Right lobe of liver (tissue), 4 donors: ENCODE measurements around the gene PLCB1.

ENCODE experiments used
- CTCF ChIP-seq, 4 donors: fragments of 200-600 bp in 3 of 4; fragments of 450-650 bp in 1 of 4; IDR thresholded peaks; one replicate each; pipeline versions ENCODE4 v1.5.1 to v1.8.0; 2016 to 2022; ENCODE audit warnings: antibody characterized with exemption in 4 of 4, mild to moderate bottlenecking in 2 of 4
- POLR2A ChIP-seq: fragments of 450-650 bp; IDR thresholded peaks from one replicate; pipeline ENCODE4 v1.6.1; 2017; ENCODE audit warnings: antibody characterized with exemption, mild to moderate bottlenecking
- donor health status: DM: no; HTN: no; CAD: no.
- donor health status: DM: no; HTN: no; CAD: no.
- donor health status: DM: no; HTN: yes; CAD: no.

GRCh38 chr20:8519887-8520286 lies 387.8 kb downstream of the PLCB1 start:
- TF ChIP-seq CTCF (IDR thresholded peaks at IDR 0.05) (no peak), POLR2A (no peak)
